OCI-LY3 (cell line): ENCODE measurements around the gene BCLAF1.
"Not testable (repeated sequence)": the region's sequence is repeated elsewhere in the genome, so short reads cannot be mapped to it uniquely, and the experiment has no call there.

Experiments used
- EZH2phosphoT487 ChIP-seq: fragments of 200-600 bp; shearing (Covaris generic); IDR thresholded peaks from 2 replicates; pipeline ENCODE4 v1.6.1; 2018; ENCODE audit warnings: antibody characterized with exemption, mixed run types, low read depth
- TF ChIP-seq, protein P1 (sequence below): fragments of 200-600, 300-600 bp; sonication (generic); IDR thresholded peaks from 2 replicates; pipeline ENCODE4 v1.5.1; 2014; ENCODE audit warnings: antibody characterized with exemption, low read length, low read depth

DNA sequence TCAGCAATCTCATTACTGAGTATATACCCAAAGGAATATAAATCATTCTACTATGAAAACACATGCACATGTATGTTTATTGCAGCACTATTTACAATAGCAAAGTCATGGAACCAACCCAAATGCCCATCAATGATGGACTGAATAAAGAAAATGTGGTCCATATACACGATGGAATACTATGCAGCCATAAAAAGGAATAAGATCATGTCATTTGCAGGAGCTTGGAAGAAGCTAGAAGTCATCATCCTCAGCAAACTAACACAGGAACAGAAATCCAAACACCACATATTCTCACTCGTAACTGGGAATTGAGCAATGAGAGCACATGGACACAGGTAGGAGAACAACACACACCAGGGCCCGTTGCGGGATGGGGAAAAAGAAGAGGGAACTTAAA is 64.7 kb downstream of the BCLAF1 start:
- TF ChIP-seq EZH2phosphoT487, result not testable (repeated sequence)
- TF ChIP-seq, protein P1, sequence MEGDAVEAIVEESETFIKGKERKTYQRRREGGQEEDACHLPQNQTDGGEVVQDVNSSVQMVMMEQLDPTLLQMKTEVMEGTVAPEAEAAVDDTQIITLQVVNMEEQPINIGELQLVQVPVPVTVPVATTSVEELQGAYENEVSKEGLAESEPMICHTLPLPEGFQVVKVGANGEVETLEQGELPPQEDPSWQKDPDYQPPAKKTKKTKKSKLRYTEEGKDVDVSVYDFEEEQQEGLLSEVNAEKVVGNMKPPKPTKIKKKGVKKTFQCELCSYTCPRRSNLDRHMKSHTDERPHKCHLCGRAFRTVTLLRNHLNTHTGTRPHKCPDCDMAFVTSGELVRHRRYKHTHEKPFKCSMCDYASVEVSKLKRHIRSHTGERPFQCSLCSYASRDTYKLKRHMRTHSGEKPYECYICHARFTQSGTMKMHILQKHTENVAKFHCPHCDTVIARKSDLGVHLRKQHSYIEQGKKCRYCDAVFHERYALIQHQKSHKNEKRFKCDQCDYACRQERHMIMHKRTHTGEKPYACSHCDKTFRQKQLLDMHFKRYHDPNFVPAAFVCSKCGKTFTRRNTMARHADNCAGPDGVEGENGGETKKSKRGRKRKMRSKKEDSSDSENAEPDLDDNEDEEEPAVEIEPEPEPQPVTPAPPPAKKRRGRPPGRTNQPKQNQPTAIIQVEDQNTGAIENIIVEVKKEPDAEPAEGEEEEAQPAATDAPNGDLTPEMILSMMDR, result not testable (repeated sequence)
